ENCODE results near the gene PARD6B.

DNA sequence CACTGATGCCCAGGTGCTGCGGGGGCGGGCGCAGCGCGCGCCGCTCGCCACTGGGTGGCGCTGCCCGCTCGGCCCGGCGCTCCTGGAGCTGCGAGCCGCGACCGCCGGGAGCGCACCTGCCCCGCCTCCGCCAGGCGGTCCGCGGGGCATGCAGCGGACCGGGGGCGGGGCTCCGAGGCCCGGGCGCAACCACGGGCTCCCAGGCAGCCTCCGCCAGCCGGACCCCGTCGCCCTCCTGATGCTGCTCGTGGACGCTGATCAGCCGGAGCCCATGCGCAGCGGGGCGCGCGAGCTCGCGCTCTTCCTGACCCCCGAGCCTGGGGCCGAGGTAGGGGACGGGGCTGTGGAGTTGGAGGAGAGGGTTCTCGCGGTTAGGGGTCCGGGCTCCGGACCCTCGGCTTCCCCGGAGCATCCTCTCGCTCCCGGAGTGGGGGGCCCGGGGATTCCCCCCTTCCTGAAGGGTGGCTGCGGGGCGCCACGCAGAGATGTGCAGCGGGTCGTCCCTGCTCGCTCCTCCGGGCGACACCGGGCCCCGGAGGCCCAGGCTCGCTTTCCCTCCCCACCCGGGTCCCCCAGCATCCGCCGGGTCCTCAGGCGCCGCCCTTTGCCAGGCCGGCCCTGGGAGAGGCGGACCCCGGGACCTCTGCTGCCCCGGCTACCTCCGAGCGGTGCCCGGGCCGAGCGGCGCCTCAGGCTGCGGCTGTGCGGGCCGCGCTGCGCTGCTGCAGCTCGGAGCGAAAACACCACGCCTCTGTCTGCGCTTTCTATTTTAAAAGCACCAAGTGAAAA lies 63.7 kb downstream of the PARD6B start, which contains the start of gene BCAS4:
- TF ChIP-seq, protein P1, sequence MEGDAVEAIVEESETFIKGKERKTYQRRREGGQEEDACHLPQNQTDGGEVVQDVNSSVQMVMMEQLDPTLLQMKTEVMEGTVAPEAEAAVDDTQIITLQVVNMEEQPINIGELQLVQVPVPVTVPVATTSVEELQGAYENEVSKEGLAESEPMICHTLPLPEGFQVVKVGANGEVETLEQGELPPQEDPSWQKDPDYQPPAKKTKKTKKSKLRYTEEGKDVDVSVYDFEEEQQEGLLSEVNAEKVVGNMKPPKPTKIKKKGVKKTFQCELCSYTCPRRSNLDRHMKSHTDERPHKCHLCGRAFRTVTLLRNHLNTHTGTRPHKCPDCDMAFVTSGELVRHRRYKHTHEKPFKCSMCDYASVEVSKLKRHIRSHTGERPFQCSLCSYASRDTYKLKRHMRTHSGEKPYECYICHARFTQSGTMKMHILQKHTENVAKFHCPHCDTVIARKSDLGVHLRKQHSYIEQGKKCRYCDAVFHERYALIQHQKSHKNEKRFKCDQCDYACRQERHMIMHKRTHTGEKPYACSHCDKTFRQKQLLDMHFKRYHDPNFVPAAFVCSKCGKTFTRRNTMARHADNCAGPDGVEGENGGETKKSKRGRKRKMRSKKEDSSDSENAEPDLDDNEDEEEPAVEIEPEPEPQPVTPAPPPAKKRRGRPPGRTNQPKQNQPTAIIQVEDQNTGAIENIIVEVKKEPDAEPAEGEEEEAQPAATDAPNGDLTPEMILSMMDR (IDR thresholded peaks at IDR 0.05): peak; percentile 85 to 99 (median 94)
- TF ChIP-seq POLR2A (IDR thresholded peaks at IDR 0.05): no peak
- no peak for TF ChIP-seq POLR2AphosphoS5 (IDR thresholded peaks at IDR 0.05)

Data from prostate gland (tissue), 2 donors.